Activated CD8-positive, alpha-beta T cell treated with anti-CD3 and anti-CD28 coated beads for 36 hours (primary cell): Measurements from ENCODE around the gene KDM6A. TPM values are rescaled to one million over a fixed set of nuclear protein-coding genes. Genes with fewer than 3 reads are reported as not detected.
"Not testable (repeated sequence)": the region's sequence is repeated elsewhere in the genome, so short reads cannot be mapped to it uniquely, and the experiment has no call there.

ENCODE experiments used
- ATAC-seq: fragments of 200-7000 bp; cut with Tn5 transposase; one replicate; pipeline ENCODE4 v1.10.0; 2021; ENCODE audit warnings: mild to moderate bottlenecking, moderate library complexity
- CTCF ChIA-PET: fragments of 350-600 bp; sonication (Branson Sonifier 250); formaldehyde crosslinking; loops from one replicate; lab custom pipeline; 2021; ENCODE audit warnings: antibody characterized with exemption; lab: Charles Lee
- POLR2A ChIA-PET: fragments of 350-600 bp; sonication (Branson Sonifier 250); formaldehyde crosslinking; loops from one replicate; lab custom pipeline; 2021; ENCODE audit warnings: antibody characterized with exemption; lab: Charles Lee
- DNase-seq: peaks from one replicate; pipeline ENCODE4 v3.0.0-alpha.2; 2020
- H3K27ac Mint-ChIP-seq: one replicate; pipeline ENCODE4 v1.8.0; 2021; ENCODE audit warnings: mild to moderate bottlenecking, mixed read lengths
- H3K27me3 Mint-ChIP-seq: one replicate; pipeline ENCODE4 v1.8.0; 2021; ENCODE audit warnings: mixed read lengths
- H3K36me3 Mint-ChIP-seq: one replicate; pipeline ENCODE4 v1.8.0; 2021; ENCODE audit warnings: low read depth, mixed read lengths
- H3K4me1 Mint-ChIP-seq: one replicate; pipeline ENCODE4 v1.8.0; 2021; ENCODE audit warnings: low read depth, mixed read lengths
- H3K4me3 Mint-ChIP-seq: one replicate; pipeline ENCODE4 v1.8.0; 2021; ENCODE audit warnings: mild to moderate bottlenecking, moderate library complexity, mixed read lengths
- H3K9me3 Mint-ChIP-seq: one replicate; pipeline ENCODE4 v1.8.0; 2021; ENCODE audit warnings: mixed read lengths
- CTCF ChIP-seq: fragments of 200-600 bp; IDR thresholded peaks from one replicate; pipeline ENCODE4 v1.8.0; 2022; ENCODE audit warnings: antibody characterized with exemption, mild to moderate bottlenecking
- intact Hi-C: fragments of 100-400 bp; cut with micrococcal nuclease; formaldehyde crosslinking; loops from one replicate; pipeline ENCODE4 v1.10.0; 2022
- total RNA-seq, 2 experiments: library from RNA; stranded (reverse); gene quantifications; one replicate each; pipeline ENCODE4 v1.2.3, GENCODE V29; 2021

KDM6A gene
- total RNA-seq, 2 experiments from 2014 or later = 18.9 to 21.1 TPM

DNA sequence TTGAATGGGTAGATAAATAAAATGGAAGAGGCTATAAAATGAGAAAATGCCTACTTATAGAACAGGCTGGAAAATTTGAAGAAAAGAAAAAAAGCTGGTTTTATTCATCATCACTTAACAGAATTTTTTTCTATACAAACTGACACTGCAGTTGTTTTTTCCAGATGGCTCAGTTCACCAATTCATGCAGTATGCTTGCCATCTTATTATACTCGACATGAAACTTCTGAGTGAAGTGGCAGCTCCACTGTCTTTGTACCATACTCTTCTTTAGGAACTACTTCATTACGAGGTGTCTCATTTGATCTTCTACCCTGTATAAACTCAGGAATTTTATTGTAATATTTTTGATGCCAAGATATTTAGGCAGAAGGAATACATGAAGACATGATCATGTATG lies 153.0 kb downstream of the KDM6A start:
- no peak for DNase-seq
- H3K27ac Mint-ChIP-seq = no peak overlapping the region
- TF ChIP-seq CTCF = no peak
- ChIA-PET POLR2A (no interaction called here), CTCF (no interaction called here)
- peaks cover 1% of the 10 kb centered on the region for H3K9me3 Mint-ChIP-seq
- no peak overlapping the region for H3K4me3 Mint-ChIP-seq
- peaks cover 21% of the 10 kb centered on the region for H3K36me3 Mint-ChIP-seq
- no peaks in the 10 kb centered on the region for H3K27me3 Mint-ChIP-seq
- intact Hi-C loops = no loop called here
- H3K4me1 Mint-ChIP-seq = peaks cover 51% of the 10 kb centered on the region
- ATAC-seq = no peak

GRCh38 chrX:45031830-45032378 lies 158.9 kb downstream of the KDM6A start:
- no peak for TF ChIP-seq CTCF
- no peak for ATAC-seq
- H3K36me3 Mint-ChIP-seq = peaks cover 18% of the 10 kb centered on the region
- no peak overlapping the region for H3K4me3 Mint-ChIP-seq
- peaks cover 38% of the 10 kb centered on the region for H3K4me1 Mint-ChIP-seq
- intact Hi-C loops = no loop called here
- DNase-seq = no peak
- ChIA-PET POLR2A (no interaction called here), CTCF (no interaction called here)
- H3K27ac Mint-ChIP-seq = no peak overlapping the region
- H3K9me3 Mint-ChIP-seq = peaks cover 2% of the 10 kb centered on the region
- no peaks in the 10 kb centered on the region for H3K27me3 Mint-ChIP-seq

DNA sequence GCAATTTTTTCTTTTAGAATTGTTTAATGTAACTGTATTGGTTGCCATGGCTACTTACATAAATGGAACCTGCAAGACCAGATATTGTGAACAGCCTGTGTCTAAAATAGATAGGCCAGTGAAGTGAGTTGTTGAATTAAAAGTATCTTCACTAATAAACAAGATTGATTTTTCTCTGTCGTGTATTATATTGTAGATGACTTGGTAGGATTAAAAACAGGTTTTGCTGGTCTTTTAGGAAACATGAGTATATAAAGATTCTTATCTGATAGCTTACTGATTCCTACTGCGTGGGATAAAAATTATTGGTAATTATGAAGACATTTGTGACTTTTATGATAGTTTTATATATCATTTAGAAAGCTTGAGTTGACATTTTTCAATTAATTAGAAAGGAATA lies 162.1 kb downstream of the KDM6A start:
- peaks cover 2% of the 10 kb centered on the region for H3K9me3 Mint-ChIP-seq
- H3K4me3 Mint-ChIP-seq = no peak overlapping the region
- peaks cover 9% of the 10 kb centered on the region for H3K36me3 Mint-ChIP-seq
- intact Hi-C loops = no loop called here
- no peak overlapping the region for H3K27ac Mint-ChIP-seq
- peaks cover 19% of the 10 kb centered on the region for H3K4me1 Mint-ChIP-seq
- TF ChIP-seq CTCF = no peak
- ATAC-seq (no peak), DNase-seq (no peak)
- ChIA-PET CTCF (no interaction called here), POLR2A (no interaction called here)
- no peaks in the 10 kb centered on the region for H3K27me3 Mint-ChIP-seq

DNA sequence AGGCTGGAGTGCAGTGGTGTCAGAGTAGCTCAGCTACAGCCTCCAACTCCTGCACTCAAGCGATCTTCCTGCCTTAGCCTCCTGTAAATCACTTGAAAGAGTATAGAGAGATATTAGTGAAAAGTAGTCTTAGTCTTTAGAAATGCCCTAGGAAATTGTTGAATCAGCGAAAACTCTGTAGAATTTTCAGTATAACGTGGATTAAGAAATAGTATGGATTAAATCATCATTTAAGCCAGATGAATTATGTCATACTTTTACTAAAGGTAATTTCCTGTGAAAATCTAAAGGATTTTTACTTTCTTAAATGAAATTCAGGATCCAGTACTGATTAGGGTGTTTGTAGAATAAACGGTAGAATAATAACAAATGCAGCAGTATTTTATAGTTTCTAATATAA lies 163.2 kb downstream of the KDM6A start:
- no peak for TF ChIP-seq CTCF
- Mint-ChIP-seq H3K27ac (no peak overlapping the region), H3K9me3 (peaks cover 2% of the 10 kb centered on the region), H3K27me3 (no peaks in the 10 kb centered on the region), H3K4me1 (peaks cover 13% of the 10 kb centered on the region), H3K36me3 (peaks cover 9% of the 10 kb centered on the region), H3K4me3 (no peak overlapping the region)
- no peak for ATAC-seq
- intact Hi-C loops = no loop called here
- POLR2A ChIA-PET = no interaction called here
- no peak for DNase-seq
- CTCF ChIA-PET = no interaction called here

DNA sequence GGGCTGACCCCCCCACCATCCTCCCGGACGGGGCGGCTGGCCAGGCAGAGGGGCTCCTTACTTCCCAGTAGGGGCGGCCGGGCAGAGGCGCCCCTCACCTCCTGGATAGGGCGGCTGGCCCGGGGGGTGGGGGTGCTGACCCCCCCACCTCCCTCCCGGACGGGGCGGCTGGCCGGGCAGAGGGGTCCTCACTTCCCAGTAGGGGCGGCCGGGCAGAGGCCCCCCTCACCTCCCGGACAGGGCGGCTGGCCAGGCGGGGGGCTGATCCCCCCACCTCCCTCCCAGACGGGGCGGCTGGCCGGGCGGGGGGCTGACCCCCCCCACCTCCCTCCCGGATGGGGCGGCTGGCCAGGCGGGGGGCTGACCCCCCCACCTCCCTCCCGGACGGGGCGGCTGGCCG lies 167.1 kb downstream of the KDM6A start:
- H3K27ac Mint-ChIP-seq, H3K36me3 Mint-ChIP-seq, CTCF ChIA-PET, POLR2A ChIA-PET, H3K4me3 Mint-ChIP-seq, H3K4me1 Mint-ChIP-seq, H3K9me3 Mint-ChIP-seq, DNase-seq, intact Hi-C loops, ATAC-seq, H3K27me3 Mint-ChIP-seq: not testable (repeated sequence)

- Mint-ChIP-seq H3K36me3 (peaks cover 1% of the 10 kb centered on the region), H3K9me3 (no peaks in the 10 kb centered on the region), H3K4me1 (peaks cover 8% of the 10 kb centered on the region), H3K27me3 (no peaks in the 10 kb centered on the region), H3K4me3 (no peak overlapping the region), H3K27ac (no peak overlapping the region)
- ChIA-PET CTCF (interaction anchor here (0.9 kb wide), 1 partner anchor 24 kb away, joined by 3 read pairs; no protein-coding TSS in a partner anchor), POLR2A (interaction anchor here (0.6 kb wide), 1 partner anchor 578 kb away, joined by 3 read pairs; no protein-coding TSS in a partner anchor)
- no peak for DNase-seq
- ATAC-seq = no peak
- TF ChIP-seq CTCF = no peak
- intact Hi-C loops = no loop called here
Measured at GRCh38 chrX:45046417-45046816, 173.4 kb downstream of the KDM6A start.
